GM12874 (cell line): ENCODE data around the gene PDPN.

Experiments
- TF ChIP-seq, protein P1 (sequence below): IDR thresholded peaks from 2 replicates; pipeline ENCODE4 v1.5.1; 2011; ENCODE audit warnings: low read depth, mild to moderate bottlenecking, control low read depth, low read length, moderate library complexity; ENCODE audit not compliant: insufficient read depth

The PDPN gene

DNA sequence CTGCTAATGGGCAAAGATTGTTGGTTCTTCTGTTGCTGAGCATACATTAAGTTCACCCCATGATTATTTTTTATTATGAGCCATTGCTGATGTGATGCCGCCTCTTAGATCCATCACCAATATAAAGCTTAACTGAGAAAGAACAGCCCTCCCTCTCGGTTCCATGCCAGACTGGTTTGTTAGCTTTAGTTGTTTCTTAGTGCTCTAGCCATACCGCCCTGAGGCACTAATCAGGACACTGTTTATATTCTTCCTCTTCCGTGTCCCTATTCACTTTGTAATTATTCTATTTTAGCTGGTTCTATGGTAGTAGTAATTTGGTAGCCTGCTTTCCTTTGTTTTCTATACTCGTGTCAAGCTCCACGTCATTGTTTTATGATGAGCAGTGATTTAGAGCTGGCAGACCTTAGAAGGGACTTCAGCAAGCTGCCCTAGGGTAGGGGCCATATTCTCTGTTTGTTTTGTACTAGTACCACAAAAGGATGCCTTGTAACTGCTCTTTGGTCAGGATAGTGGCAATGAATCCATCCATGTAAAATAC, 27.3 kb upstream of the PDPN start:
- TF ChIP-seq, protein P1, sequence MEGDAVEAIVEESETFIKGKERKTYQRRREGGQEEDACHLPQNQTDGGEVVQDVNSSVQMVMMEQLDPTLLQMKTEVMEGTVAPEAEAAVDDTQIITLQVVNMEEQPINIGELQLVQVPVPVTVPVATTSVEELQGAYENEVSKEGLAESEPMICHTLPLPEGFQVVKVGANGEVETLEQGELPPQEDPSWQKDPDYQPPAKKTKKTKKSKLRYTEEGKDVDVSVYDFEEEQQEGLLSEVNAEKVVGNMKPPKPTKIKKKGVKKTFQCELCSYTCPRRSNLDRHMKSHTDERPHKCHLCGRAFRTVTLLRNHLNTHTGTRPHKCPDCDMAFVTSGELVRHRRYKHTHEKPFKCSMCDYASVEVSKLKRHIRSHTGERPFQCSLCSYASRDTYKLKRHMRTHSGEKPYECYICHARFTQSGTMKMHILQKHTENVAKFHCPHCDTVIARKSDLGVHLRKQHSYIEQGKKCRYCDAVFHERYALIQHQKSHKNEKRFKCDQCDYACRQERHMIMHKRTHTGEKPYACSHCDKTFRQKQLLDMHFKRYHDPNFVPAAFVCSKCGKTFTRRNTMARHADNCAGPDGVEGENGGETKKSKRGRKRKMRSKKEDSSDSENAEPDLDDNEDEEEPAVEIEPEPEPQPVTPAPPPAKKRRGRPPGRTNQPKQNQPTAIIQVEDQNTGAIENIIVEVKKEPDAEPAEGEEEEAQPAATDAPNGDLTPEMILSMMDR: no peak

DNA sequence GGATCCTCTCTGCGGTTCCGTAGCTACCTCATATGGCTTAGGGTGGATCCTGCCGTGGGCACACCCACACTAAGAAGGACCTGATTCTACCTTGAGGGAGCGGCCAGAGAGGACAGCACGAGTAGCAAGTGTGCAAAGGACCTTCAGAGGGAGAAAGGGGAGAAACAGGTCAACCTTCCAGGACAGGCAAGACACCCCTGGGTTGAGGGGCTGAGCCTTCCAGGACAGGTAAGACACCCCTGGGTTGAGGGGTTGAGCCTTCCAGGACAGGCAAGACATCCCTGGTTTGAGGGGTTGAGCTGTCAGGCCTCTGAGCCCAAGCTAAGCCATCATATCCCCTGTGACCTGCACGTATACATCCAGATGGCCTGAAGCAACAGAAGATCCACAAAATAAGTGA, 23.1 kb upstream of the PDPN start:
- TF ChIP-seq, protein P1: no peak

DNA sequence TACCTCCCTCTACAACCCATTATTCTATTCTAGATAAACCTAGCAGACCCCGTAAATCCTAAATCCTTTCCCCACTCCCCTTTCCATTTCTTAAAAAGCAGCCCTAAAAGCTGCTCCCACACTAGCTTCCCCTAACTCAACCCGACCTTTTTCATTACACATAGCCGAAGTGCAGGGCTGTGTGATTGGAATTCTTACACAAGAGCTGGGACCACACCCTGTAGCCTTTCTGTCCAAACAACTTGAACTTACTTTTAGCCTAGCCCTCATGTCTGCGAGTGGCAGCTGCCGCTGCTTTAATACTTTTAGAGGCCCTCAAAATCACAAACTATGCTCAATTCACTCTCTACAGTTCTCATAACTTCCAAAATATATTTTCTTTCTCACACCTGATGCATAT, 19.6 kb upstream of the PDPN start:
- TF ChIP-seq, protein P1: no peak

DNA sequence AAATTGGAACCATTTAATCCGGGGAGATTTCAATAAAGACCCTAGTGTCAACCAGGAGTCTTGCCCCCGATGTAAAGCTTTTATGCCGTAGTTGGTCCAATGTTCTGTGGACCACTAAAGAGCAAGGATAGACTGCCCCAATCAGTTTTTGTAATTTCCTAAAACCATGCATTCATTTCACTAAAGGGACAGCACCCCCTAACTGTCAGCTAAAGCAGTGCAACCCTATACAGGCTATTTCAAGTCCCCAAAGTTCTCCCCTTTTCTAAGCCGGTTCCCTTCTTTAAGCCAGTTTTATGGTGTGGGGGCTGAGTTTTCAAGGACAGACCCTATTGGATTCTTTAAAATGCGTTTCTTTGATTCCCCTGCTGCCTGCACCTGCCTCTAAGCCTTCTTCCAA, 12.7 kb upstream of the PDPN start:
- TF ChIP-seq, protein P1: peak; percentile 52; the same call in 1 of the 2 replicates

DNA sequence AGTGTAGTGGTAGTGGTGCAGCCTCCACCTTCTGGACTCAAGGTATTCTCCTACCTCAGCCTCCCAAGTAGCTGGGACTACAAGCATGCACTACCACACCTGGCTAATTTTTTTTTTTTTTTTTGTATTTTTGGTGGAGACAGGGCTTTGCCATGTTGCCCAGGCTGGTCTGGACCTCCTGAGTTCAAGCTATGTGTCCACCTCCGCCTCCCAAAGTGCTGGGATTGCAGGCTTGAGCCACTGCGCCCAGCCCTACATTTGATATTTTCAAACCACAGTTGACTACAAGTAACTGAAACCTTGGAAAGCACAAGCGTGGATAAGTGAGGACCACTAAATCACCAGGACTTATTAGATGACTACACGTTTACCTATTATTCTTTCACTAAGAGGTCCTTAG, 10.0 kb upstream of the PDPN start:
- TF ChIP-seq, protein P1: no peak

DNA sequence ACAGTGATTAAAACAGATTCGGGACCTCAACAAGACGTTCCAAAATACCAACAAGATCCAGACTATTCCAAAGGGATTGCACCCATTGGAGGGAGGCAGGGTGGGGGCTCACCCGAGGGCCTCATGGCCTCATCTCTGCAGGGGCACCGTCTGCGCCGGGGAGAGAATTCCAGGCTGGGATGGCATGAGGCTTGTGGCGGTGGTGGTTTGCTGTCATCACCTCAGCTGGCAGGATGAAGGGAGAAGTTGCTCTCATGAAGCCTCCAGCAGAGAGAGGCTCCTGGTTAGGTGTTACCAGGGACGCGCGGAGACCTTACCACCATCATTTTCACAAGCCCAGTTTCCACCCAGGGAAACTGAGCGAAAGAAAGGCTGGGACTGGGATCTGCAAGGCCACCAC, 6.7 kb upstream of the PDPN start:
- TF ChIP-seq, protein P1: no peak

DNA sequence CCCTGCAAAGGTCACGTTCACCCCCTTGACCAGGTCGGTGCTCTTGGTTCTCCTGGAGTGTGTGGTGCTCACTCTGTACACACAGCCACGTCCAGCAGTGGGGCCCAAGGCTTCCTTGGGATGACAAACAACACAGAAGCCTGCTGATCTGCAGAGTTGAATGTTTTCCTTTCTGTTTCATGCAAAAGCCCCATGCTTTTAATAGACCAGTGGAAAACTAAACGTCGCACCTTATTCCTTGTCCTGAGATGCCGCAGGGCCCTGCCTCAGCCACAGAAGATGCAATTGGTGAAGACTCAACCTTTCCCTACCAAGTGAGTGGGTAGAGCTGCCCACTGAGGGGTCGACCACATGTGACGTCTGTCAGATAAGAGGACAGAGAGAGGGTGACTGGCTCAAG, 5.8 kb upstream of the PDPN start:
- TF ChIP-seq, protein P1: no peak

DNA sequence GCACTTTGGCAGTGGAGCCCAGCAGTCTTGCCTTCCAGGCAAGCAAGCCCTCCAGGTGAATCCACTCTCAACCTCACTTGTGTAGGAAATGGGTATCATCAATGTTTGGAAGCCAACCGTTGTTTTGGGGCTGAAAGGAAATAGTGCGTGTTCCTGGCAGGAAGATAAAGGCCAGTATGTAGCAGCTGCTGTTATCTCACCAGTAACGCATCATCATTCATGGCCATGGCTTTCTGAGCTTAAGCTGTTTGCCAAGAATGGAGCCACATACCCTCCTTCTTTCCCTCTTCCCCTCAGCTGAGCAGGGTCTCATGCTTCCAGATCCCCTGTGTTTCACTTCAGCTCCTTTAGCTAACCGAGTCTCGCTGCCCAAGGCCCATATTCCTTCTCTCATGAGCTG, 2.2 kb upstream of the PDPN start:
- TF ChIP-seq, protein P1: no peak
